Lung (tissue), 12 donors: ENCODE data around the gene DYNLRB1. TPM values are rescaled to one million over a fixed set of nuclear protein-coding genes. Genes with fewer than 3 reads are reported as not detected.
"Not testable (repeated sequence)": the region's sequence is repeated elsewhere in the genome, so short reads cannot be mapped to it uniquely, and the experiment has no call there.

ENCODE experiments used
- ATAC-seq: fragments of 200-7000 bp; cut with Tn5 transposase; one replicate; pipeline ENCODE4 v1.9.1; 2020; ENCODE audit warnings: moderate number of reproducible peaks; ENCODE audit not compliant: insufficient read depth, low FRiP score
- DNase-seq, 3 donors: peaks; one replicate each; pipeline ENCODE4 v3.0.0-alpha.2; 2013 to 2017
- H3K27ac ChIP-seq, 2 donors: one replicate each; pipeline ENCODE4 v1.5.1; 2013; ENCODE audit warnings: mild to moderate bottlenecking in 2 of 2, moderate library complexity in 2 of 2, control low read depth in 1 of 2, inconsistent platforms in 1 of 2, low read depth in 1 of 2, low read length in 1 of 2
- H3K27me3 ChIP-seq, 3 donors: one replicate each; pipeline ENCODE4 v1.5.1; 2013; ENCODE audit warnings: low read length in 2 of 3; ENCODE audit not compliant: control insufficient read depth in 3 of 3, insufficient read depth in 3 of 3
- H3K36me3 ChIP-seq, 4 donors: one replicate each; pipeline ENCODE4 v1.5.1; 2013; ENCODE audit warnings: low read length in 4 of 4, mild to moderate bottlenecking in 1 of 4, moderate library complexity in 1 of 4; ENCODE audit not compliant: control insufficient read depth in 4 of 4, insufficient read depth in 4 of 4
- H3K4me1 ChIP-seq, 5 donors: one replicate each; pipeline ENCODE4 v1.5.1; 2013; ENCODE audit warnings: low read length in 5 of 5, mild to moderate bottlenecking in 2 of 5, moderate library complexity in 1 of 5; ENCODE audit not compliant: control insufficient read depth in 5 of 5, insufficient read depth in 5 of 5
- H3K4me3 ChIP-seq: one replicate; pipeline ENCODE4 v1.5.1; 2013; ENCODE audit warnings: mild to moderate bottlenecking, control low read depth, moderate library complexity
- H3K9ac ChIP-seq, 2 donors: one replicate each; pipeline ENCODE4 v1.5.1; 2013; ENCODE audit warnings: low read length in 2 of 2, control low read depth in 1 of 2; ENCODE audit not compliant: insufficient read depth in 1 of 2
- H3K9me3 ChIP-seq, 4 donors: one replicate each; pipeline ENCODE4 v1.5.1; 2013; ENCODE audit warnings: low read length in 3 of 4, mild to moderate bottlenecking in 1 of 4, moderate library complexity in 1 of 4; ENCODE audit not compliant: control insufficient read depth in 4 of 4, insufficient read depth in 3 of 4
- CTCF ChIP-seq: IDR thresholded peaks from 2 replicates; pipeline ENCODE4 v1.5.1; 2012; ENCODE audit warnings: mild to moderate bottlenecking; ENCODE audit errors: control extremely low read depth, extremely low read depth
- WGBS, 2 donors: extraction: QIAGEN DNeasy Blood & Tissue Kit; methylation state at CpG; one replicate each; pipeline ENCODE4 v1.1.7; 2013; 5-methylcytosine and 5-hydroxymethylcytosine counted together
- polyA plus RNA-seq, 2 donors: library from polyadenylated mRNA; stranded (reverse); fragments of 200-250 nt; gene quantifications; one replicate each; pipeline ENCODE4 v1.2.1, GENCODE V29; 2013
- total RNA-seq, 2 donors: library from RNA; depleted of rRNA in 1 of 2; stranded (reverse); fragments of >200 nt in 1 of 2; gene quantifications; one replicate each; pipeline ENCODE4 v1.2.1, GENCODE V29; 2014 to 2021
- donor health status: control.
- donor health status: control.
- donor health status: Bipolar disorder and iron deficiency.
- donor health status: healthy.
- donor health status: DM: yes; HTN: yes; CAD: no.

The DYNLRB1 gene
- total and polyA plus RNA-seq, 4 donors: 77.3 to 433 (median 156) TPM

- Histone ChIP-seq H3K4me1 (peaks cover 0 to 5% (median 3%) of the 10 kb centered on the region in 5 donors), H3K4me3 (no peak overlapping the region), H3K9me3 (no peaks in the 10 kb centered on the region), H3K9ac (no peak overlapping the region), H3K27me3 (no peaks in the 10 kb centered on the region), H3K36me3 (peaks cover 7 to 23% (median 13%) of the 10 kb centered on the region in 4 donors), H3K27ac (no peak overlapping the region)
- ATAC-seq (no peak), DNase-seq (peak in 1 of 3 donors; percentile 28)
- TF ChIP-seq CTCF: no peak
- WGBS, 2 donors: 86 to 89% methylated on average over 5 of the region's 5 CpGs
Measured at GRCh38 chr20:34473262-34473883, 42.8 kb upstream of the DYNLRB1 start.

- H3K27me3 ChIP-seq: no peaks in the 10 kb centered on the region
- no peak overlapping the region for H3K4me3 ChIP-seq
- DNase-seq (peak; percentile 49 to 59 (median 55)), ATAC-seq (peak; percentile 53)
- H3K4me1 ChIP-seq: peaks cover 0 to 5% (median 3%) of the 10 kb centered on the region in 5 donors
- peak overlapping the region; percentile 16 to 31 for H3K27ac ChIP-seq
- peaks cover 5 to 26% (median 18%) of the 10 kb centered on the region in 4 donors for H3K36me3 ChIP-seq
- WGBS, 2 donors: 26 to 32% methylated on average over 38 of the region's 38 CpGs
- no peaks in the 10 kb centered on the region for H3K9me3 ChIP-seq
- no peak overlapping the region for H3K9ac ChIP-seq
- TF ChIP-seq CTCF: peak; percentile 6
Measured at GRCh38 chr20:34475979-34476736, 40.1 kb upstream of the DYNLRB1 start.

GRCh38 chr20:34479627-34480026, 36.6 kb upstream of the DYNLRB1 start:
- 86 to 91% methylated on average over 4 of the region's 4 CpGs for WGBS, 2 donors
- no peaks in the 10 kb centered on the region for H3K9me3 ChIP-seq
- H3K4me1 ChIP-seq: peaks cover 0 to 4% (median 0%) of the 10 kb centered on the region in 5 donors
- H3K27ac ChIP-seq: no peak overlapping the region
- no peak overlapping the region for H3K4me3 ChIP-seq
- H3K27me3 ChIP-seq: no peaks in the 10 kb centered on the region
- TF ChIP-seq CTCF: no peak
- no peak for DNase-seq
- H3K9ac ChIP-seq: no peak overlapping the region
- H3K36me3 ChIP-seq: peaks cover 13 to 53% (median 31%) of the 10 kb centered on the region in 4 donors
- ATAC-seq: no peak

- not testable (repeated sequence) for DNase-seq, H3K27me3 ChIP-seq, ATAC-seq, H3K4me3 ChIP-seq, H3K4me1 ChIP-seq, H3K9me3 ChIP-seq, H3K9ac ChIP-seq, H3K27ac ChIP-seq
- WGBS, 2 donors: 55 to 57% methylated on average over 1 of the region's 1 CpG
- peaks cover 17 to 46% (median 30%) of the 10 kb centered on the region in 4 donors for H3K36me3 ChIP-seq
Measured at GRCh38 chr20:34482154-34482553, 34.1 kb upstream of the DYNLRB1 start.

GRCh38 chr20:34483585-34484220, 32.5 kb upstream of the DYNLRB1 start:
- peaks cover 16 to 38% (median 23%) of the 10 kb centered on the region in 4 donors for H3K36me3 ChIP-seq
- not testable (repeated sequence) for H3K27me3 ChIP-seq, H3K9ac ChIP-seq, H3K4me3 ChIP-seq, DNase-seq, H3K4me1 ChIP-seq, H3K9me3 ChIP-seq, H3K27ac ChIP-seq, ATAC-seq
- 97% methylated on average over 3 of the region's 3 CpGs for WGBS, 2 donors
